HG03108 (cell line): ENCODE measurements around the gene HM13.
A peak's percentile ranks its signal among the peaks of the same experiment; 100 is the strongest.
"Not testable (repeated sequence)": the region's sequence is repeated elsewhere in the genome, so short reads cannot be mapped to it uniquely, and the experiment has no call there.

Experiments used
- ATAC-seq: cut with Tn5 transposase; IDR thresholded peaks from one replicate; pipeline ENCODE4 v1.9.1; 2021; ENCODE audit warnings: moderate library complexity; ENCODE audit not compliant: unreplicated experiment

The HM13 gene

GRCh38 chr20:31514154-31515071 is at the start of gene HM13:
TSS of gene HM13 (plus strand) at chr20:31514442. CDS start at chr20:31514552, 110 bp downstream.
- ATAC-seq = peak; percentile 83

GRCh38 chr20:31470946-31471345 is 43.3 kb upstream of the HM13 start:
- not testable (repeated sequence) for ATAC-seq

- ATAC-seq = no peak
Observed at GRCh38 chr20:31472395-31473330, 41.6 kb upstream of the HM13 start.

- no peak for ATAC-seq
Observed at GRCh38 chr20:31473331-31474096, 40.7 kb upstream of the HM13 start.

- ATAC-seq = no peak
Observed at GRCh38 chr20:31474097-31474436, 40.2 kb upstream of the HM13 start.

- ATAC-seq = no peak
Observed at GRCh38 chr20:31474758-31475427, 39.3 kb upstream of the HM13 start, which contains the start of the genes DEFB124 and REM1. TSS of gene DEFB124 (minus strand) at chr20:31475127. CDS start at chr20:31473013, 2,114 bp downstream. TSS of gene REM1 (plus strand) at chr20:31475288. CDS start at chr20:31476446, 1,158 bp downstream.

GRCh38 chr20:31475472-31476293 is 38.6 kb upstream of the HM13 start:
- no peak for ATAC-seq

- ATAC-seq = no peak
Observed at GRCh38 chr20:31476294-31476585, 38.0 kb upstream of the HM13 start.

GRCh38 chr20:31476643-31477215 is 37.5 kb upstream of the HM13 start:
- ATAC-seq = no peak

- no peak for ATAC-seq
Observed at GRCh38 chr20:31484001-31484400, 30.2 kb upstream of the HM13 start.

- ATAC-seq = no peak
Observed at GRCh38 chr20:31485450-31486339, 28.5 kb upstream of the HM13 start.

GRCh38 chr20:31488115-31488514 is 26.1 kb upstream of the HM13 start:
- no peak for ATAC-seq

GRCh38 chr20:31489152-31489551 is 25.1 kb upstream of the HM13 start:
- ATAC-seq = no peak

- ATAC-seq = no peak
Observed at GRCh38 chr20:31490752-31491151, 23.5 kb upstream of the HM13 start.

GRCh38 chr20:31494131-31494530 is 20.1 kb upstream of the HM13 start:
- ATAC-seq = no peak

GRCh38 chr20:31496761-31497295 is 17.4 kb upstream of the HM13 start:
- ATAC-seq = no peak

- no peak for ATAC-seq
Observed at GRCh38 chr20:31497838-31498540, 16.3 kb upstream of the HM13 start.
